Measurements from ENCODE around the gene GTSE1.

Gene GTSE1

DNA sequence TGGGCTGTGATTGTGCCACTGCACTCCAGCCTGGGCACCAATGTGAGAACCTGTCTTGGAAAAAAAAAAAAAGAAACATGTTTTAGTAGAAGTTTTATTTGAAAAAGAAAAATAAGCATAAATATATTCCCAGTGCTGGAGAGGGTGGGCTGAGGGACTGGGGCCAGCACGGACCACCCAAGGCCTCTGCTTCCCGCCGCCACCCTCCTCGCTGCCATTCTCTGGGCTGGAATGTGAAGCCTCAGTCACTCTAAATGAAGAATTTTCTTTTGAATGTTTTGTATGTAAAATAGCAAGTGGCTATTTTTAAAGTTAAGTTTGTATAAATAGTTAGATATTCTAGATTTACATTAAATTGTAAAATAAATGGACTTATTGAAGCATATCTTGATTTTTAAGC lies 33.8 kb downstream of the GTSE1 start:
- no peak for DNase-seq

DNA sequence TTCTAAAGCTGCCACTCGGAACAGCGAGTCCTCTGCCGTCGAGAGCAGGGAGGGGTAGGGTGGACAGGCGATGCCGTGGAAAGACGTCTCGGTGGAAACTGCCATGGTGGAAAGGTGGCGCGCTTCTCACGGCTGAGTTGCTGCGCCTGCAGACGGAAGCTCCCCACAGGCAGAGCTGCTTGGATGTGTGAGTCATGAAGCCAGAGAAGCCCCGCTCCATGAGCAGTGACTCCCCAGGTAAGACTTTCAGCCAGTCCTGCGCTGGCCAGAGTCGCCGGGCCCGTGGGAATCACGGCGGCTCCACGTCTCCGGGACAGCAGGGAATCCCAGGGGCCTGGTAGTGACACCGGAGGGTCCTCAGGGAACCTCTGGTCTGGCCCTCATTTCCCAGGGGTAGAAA lies 34.8 kb downstream of the GTSE1 start:
- DNase-seq: no peak

DNA sequence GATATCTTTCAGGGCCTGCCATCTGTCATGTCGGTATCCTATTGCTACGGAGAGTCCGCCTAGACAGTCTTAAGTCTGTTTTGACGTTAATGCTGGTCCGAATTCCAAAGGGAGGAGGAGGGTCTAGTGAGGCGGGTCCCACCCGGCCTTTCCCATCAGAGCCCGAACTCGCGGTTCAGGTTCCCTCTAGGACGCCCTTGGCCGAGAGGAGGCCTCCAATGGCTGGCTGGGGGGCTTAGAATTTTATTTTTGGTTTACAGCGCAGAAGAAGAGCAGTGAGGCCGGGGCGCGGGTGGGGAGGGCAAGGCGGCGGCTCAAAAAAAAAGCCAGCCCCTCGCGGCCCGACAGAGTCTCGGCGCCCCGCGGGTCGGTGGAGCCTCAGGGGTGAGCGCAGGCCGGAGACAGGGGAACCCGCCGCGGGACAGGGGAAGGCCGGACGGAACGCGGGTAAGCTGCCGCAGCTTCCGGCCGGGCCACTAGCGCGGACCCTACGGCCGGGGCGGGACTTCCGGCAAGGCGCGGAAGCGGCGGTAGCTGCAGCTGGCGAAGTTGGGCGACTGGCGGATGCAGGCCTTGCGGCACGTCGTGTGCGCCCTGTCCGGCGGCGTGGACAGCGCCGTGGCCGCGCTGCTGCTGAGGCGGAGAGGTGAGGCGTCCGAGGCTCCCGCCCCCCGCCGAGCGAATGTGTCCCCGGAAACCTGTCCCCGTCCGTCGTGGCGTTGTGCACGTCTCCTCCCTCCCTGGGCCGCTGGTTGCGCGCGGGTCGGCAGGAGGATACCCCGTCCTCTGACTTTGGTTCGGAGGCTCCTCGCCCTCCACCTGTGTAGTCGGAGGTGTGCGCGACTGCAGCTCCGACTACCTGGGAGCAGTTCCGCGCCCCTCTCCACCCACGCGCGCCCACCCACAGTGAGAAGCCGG lies 38.8 kb downstream of the GTSE1 start, which contains the start of gene TRMU:
Gene TRMU, plus strand, starts transcription at position 514 of the 918 bp plus-strand sequence. Its CDS starts 51 bp downstream, at position 565.
- peak; percentile 50 for DNase-seq

DNA sequence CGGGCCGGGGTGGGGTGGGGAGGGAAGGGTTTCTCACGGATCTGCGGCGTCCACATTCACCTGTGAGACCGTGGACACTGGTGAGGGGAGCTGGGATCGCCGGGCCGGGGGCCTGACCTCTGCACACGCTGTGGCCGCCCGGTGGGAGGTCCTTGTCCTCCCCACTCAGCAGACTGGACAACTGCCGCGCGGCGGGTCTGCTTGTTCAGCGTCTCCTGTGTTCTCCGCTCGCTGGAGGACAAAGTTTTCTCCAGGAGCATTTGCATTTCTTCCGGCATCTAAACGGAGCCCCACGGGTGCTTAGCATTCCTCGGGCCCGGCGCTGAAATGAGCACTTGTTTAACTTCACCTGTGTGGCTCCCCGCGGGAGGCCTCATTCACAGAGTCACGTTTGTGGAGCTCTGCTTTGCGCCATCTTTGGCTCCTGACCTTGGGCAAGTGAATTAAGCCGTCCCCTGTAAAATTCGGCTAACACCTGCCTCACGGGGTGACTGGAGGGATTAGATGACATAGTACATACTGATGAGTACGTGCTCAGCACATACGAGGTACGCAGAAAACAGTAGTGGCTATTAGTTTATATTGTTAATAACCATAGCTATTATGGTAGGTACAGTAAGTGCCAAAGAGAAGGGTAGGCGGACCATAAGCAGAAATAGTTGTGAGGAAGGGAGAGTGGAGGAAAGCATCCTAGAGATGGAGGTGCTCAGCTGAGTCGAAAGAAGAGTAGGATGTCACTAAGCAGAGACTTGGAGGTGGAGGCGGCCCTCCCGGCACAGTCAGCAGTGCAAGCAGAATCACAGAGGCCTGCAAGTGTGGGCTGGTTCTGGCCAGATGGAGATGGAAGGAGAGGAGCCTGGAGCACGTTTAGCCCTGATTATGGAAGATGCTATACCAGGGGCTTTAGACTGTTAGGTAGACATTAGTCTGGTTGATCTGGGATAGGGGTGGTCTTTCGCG lies 39.7 kb downstream of the GTSE1 start:
- no peak for DNase-seq

DNA sequence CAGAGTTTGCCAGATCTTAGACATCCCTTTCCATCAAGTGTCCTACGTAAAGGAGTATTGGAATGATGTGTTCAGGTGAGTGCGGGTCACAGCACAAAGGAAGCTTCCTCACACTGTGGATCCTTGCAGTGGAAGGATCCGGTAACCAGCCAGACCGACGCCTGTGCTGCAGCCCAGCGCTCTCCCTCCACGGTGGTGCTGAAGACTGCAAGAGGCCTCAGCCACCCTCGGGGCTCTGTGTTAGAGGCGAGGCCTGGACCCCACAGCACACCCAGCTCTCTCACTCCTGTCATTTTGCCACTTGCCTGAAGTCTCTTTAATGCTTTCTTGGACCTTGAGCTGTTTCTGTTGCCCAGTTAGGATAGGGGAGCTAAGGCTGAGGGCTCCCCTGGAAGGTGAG lies 41.2 kb downstream of the GTSE1 start:
- no peak for DNase-seq

DNA sequence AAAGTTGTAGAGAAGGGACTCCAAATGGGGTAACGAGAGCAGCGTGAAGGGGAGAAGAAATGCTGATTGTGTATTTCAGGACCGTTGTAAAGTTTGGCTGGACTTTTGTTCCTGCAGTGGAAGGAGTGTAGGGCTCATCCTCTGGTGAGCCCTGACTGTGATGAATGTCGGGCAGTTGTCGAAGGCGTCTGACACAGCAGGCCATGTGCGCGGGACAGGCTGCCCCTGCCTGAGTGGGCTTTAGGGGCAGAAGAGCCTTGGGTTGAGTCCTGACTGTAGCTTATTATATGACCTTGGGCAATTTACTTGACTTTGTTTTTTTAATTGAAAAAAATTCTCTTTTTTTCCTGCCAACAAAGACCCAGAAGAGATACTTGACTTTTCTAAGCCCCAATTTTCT lies 42.0 kb downstream of the GTSE1 start:
- DNase-seq: no peak

DNA sequence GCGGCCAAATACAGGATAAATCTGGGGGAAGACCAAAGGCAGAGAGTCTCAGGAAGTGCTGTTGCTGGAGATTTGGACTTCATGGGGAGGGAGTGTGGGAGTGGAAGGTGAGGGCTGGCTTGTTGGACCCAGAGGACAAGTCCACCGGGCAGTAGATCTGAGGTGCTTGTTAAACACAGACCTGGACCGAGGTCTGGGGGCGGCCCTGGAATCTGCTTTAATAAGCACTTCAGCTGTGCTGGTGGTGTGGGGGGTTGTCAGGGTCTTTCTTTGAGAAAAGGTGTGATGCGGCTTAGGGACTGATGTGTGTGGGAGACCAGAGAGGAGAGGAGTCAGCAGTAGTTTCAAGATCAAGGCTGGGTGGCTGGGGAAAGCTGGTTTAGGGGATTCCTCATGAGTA lies 43.3 kb downstream of the GTSE1 start:
- no peak for DNase-seq

DNA sequence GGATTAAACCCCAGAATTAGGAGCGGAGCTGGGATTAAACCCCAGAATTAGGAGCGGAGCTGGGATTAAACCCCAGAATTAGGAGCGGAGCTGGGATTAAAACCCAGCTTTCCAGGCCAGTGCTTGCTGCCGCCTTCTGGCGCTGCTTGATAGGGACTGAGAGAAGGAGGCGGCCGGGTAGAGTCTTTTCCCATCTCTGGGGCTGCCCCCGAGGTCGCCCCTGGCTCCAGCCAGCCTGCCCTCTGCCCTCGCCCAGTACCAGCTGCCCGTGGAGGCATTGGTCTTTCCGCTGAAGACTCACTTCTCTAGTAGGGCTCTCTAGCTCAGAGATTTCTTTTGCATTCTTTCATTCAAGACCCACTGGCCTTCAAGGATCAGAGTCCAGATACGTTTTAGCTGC lies 44.0 kb downstream of the GTSE1 start:
- no peak for DNase-seq

DNA sequence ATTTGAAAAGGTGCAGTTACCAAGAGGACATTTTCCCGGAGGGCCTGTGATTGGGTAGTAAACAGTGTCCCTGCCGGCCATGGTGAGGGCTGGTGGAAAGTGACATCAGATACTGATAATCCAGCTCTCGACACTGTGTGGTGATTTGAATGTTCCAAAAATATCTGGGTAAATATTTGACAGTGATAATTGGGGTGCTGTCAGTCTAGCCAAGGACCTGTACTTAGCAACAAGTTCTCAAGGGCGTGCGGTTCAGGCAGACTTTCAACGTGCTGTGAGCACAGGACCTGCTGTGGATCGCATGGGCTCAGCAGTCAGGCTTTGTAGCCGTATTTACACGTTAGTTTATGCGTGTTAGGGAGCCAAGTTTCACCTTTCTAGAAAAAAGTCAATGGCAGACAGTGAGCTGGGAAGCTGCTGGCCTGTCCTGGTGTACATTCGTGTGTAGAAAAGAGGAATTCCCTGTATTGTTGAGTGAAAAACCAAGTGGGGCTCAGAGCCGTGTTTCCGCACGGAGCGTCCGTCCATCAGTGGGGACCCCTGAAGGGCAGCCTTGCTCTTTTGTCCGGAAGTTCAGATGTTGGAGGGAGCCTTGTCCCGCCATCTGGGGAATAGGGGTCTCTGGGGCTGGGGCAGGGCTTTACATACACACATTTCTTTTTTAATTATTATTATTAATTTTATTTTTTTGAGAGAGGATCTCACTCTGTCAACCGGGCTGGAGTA lies 50.2 kb downstream of the GTSE1 start:
- DNase-seq: no peak

DNA sequence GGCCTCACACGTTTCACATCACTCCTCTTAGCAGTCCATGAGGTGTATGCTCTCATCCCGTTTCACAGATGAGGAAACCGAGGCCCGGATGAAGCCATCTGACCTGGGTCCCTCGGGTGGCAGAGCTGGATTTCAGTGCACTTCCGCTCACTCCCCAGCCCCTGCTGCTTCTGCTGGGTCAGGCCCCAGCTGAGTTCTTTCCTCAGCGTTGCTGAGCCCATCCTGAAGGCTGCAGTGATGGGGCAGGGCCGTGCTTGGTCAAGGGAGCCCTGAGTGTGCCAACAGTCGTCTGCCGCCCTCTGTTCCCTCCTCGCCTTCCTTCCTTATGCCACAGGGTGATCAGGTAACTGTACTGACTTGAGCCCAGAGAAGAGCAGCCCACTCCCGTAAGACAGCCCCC lies 51.0 kb downstream of the GTSE1 start:
- no peak for DNase-seq

DNA sequence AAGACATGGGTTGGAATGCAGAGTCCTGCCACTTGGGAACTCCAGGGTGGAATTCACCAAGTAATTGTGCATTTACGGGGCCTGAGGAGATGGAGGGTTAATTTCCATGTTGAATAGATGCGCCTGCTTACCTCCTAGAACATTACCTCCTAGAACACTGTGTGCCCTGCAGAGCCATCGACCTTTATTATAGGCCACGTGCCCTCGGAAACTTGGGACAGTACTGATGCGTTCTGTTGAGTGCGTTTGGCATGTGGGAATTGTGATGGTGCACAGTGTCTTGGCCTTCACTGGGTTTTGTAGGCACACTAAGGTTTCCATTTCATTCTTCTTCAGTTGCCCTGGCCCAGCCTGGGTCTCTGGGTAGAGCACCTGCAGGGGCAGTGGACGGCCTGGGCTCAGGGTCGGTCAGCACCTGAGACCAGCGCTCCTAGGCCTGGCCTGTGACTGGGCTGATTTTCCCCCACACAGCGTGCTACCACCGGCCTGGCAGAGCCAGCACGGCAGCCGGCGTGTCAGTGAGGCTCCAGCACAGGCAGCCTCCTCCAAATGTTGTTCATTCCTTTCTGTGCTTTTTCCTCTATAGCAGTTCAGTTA lies 51.5 kb downstream of the GTSE1 start:
- no peak for DNase-seq

DNA sequence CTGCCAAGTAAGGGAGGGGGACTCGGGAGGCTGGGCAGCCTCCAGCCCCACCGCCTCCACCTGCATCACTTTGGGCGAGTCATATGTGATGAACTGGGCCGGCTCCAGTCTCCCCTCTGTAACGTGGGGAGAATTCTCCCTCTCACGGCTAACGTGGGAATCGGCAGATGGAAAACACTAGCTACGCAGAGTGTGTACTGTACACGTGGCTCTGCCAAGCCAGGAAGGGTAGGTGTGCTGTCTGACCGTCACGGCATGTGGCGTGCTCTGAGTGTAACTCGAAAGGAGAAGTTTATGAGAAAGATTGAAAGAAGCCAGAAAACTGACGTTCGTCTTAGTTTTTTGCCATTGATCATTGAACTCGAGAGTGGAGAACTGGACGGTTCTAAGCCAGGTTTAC lies 52.6 kb downstream of the GTSE1 start:
- no peak for DNase-seq

DNA sequence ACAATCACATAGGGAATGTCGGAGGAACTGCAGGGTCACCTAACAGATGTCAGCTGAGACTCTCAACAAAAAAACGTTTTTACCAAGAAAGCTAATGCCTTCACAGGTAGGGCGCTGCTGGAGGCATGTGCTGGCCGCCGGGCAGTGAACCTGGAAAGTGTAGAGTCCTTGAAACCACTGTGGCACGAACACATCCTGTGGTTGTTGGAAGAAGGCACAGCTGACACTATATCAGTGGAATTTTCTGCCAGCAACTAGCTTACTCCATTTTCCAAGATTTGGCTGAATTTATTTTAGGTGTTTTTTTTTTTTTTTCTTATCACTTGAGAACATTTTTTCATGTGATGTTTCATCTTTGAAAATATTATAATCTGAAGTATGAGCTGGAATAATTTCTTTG lies 53.0 kb downstream of the GTSE1 start:
- no peak for DNase-seq

DNA sequence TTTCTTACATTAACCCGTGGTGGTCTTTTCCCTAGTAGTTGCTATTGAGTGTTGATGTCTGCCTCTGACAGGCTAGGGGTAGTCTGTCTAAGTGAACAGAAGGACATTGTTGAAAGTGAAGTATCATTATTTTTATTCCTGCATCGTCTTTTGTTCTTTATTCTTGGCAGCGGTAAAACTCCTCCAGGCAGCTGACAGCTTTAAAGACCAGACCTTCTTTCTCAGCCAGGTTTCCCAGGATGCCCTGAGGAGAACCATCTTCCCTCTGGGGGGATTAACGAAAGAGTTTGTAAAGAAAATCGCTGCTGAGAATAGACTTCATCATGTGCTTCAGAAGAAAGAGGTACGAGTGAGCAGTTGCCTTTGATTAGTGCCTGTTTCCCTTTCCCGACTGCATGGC lies 53.5 kb downstream of the GTSE1 start:
- no peak for DNase-seq

DNA sequence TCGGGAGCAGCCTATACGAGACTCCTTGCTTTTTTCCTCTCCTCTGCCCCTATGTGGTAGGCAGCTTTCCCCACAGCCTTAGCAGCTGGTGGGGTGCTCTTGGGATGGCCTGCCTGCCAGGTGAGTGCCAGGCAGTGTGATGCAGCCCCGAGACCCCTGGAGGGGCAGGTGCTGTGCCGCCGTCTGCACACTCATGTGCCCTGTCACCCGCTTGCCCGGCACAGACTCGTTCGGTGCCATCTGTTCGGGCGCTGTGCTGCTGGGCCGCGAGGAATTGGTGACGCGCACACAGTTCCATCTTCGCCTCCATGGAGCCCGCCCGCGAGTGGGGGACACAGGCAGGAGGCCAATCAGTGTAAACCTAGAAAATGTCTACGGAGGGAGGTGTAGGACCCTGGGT lies 54.0 kb downstream of the GTSE1 start:
- no peak for DNase-seq

DNA sequence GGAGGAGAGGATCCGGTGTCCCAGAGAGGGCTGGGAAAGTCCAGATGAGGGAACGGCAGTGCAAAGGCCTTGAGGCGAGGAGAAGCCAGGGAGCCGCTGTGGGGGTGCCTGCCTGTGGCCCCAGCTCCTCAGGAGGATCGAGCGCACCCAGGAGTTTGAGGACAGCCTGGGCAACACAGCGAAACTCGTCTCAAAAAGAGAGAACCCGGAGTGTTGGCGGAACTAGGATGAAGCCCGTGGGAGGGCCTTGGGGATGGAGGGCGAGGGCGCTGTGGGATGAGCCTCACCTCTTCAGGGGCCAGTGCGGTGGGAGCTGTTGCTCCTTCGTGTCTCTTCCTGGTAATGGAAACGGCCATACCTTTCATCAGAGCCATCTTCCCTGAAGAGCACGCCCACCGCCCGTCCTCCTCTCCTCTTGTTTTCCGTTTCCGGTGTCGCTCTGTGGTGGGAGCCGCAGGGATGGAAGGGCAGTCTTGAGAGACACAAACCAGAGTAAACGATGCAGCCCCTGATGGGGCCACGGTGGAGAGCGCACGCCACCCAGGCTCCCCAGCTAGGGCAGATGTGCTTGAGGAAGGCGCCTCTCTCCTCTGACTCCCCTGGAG lies 54.6 kb downstream of the GTSE1 start:
- no peak for DNase-seq

DNA sequence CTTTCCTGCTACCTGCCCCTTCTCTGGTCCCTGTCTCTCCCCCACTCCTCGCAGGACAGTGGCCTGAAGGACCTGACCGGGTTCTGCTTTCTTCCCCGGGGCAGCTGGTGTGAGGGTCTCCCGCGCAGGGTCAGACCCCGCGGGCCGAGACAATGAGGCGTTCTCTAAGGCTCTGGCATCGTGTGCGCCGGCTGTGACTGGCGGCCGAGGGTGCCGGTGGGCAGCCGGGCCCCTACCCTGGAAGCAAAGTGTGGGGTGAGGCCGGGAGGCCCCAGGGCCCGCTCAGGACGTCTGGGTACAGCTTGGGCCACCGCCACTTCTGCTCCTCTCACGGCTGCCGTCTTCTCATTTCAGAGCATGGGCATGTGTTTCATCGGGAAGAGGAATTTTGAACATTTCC lies 55.1 kb downstream of the GTSE1 start:
- DNase-seq: no peak

DNA sequence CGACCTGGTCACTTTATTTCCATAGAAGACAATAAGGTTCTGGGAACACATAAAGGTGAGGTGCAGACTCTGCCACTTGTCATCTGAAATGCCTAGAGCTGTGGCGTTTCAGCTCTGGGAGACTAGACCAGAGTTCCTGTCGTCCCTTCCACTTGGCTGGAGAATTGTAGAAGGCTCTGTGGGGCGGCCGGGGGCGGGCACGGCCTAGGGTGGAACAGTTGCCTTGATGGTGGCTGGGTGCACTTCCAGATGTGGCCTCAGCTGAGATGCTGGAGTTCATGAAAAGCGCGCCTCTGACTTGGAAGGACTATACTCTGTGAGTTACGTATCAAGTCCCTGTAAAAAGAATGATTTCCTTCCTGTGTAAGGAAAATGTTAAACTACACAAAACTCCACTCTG lies 55.6 kb downstream of the GTSE1 start:
- no peak for DNase-seq

DNA sequence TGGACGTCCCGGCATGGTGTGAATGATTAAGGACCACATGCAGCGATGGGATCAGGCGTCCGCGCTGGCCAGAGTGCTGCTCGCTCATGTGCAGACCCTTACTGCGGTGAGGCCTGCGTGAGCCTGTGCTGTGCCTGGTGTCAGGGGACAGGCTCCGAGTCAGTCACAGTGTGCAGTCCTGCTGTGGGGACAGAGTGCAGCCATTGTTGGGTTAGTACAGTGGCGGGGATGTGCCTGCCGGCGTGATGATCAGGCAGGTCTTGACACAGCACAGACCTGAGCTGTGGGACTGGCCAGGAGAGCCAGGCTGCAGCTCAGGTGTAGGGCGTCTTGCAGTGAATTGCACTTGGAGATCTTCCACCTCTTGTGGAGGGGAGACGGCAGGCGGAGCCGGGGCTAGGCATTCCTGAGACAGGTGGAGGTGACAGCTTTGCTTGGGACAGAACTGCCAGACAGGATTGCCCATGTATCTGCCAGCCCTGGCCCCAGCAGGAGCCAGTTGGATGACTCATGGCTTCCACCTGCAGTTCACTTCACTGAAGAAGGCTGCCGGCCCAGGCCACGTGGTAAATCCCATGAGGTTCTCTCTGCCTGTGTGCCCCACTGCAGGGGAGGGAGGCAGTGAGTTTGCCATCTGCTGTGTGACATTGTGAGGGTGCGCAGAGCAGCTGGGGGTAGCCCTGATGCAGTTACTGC lies 56.2 kb downstream of the GTSE1 start:
- no peak for DNase-seq

DNA sequence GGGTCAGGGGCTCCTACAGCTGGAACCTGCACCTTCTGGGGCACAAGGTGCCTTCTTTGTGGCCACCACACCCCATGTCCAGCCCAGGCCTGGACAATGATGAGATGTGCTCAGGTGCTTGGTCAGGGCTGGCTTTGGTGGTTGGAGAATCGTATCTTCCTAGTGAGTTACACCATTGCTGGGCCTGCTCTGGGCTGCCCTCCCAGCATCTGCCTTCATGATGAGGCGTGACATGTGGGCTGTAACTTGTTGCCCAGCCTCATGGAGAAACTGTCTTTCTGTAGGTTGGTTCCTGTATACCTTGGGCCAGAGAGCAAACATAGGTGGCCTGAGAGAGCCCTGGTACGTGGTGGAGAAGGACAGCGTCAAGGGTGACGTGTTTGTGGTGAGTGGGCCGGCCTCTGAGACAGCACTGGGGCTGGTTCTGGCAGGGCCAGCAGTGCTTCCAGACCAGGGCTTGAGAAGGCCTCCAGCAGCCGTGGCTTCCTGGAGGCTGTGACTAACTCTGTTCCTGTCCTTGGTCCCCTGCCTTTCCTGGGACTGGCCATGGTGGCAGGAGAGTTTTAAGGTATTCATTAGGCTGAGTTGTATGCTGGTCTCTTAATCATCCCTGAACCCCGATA lies 56.9 kb downstream of the GTSE1 start:
- no peak for DNase-seq
